Stimulated activated naive CD8-positive, alpha-beta T cell treated with anti-CD3 and anti-CD28 coated beads, Interleukin-15, Interleukin-2, amounts not matched to agents 100 ng/mL and 50 ng/mL, for 24 hours (primary cell): ENCODE measurements around the gene PRRX1.

ENCODE experiments used
- H3K27ac Mint-ChIP-seq: one replicate; pipeline ENCODE4 v1.8.0; 2021; ENCODE audit warnings: mild to moderate bottlenecking, mixed read lengths
- H3K27me3 Mint-ChIP-seq: one replicate; pipeline ENCODE4 v1.8.0; 2021; ENCODE audit warnings: mixed read lengths
- H3K36me3 Mint-ChIP-seq: one replicate; pipeline ENCODE4 v1.8.0; 2021; ENCODE audit warnings: low read depth, mixed read lengths
- H3K4me1 Mint-ChIP-seq: one replicate; pipeline ENCODE4 v1.8.0; 2021; ENCODE audit warnings: low read depth, mixed read lengths
- H3K4me3 Mint-ChIP-seq: one replicate; pipeline ENCODE4 v1.8.0; 2021; ENCODE audit warnings: mild to moderate bottlenecking, mixed read lengths
- H3K9me3 Mint-ChIP-seq: one replicate; pipeline ENCODE4 v1.8.0; 2021; ENCODE audit warnings: mixed read lengths

Gene PRRX1

GRCh38 chr1:170660871-170661645, 2.9 kb upstream of the PRRX1 start:
- Mint-ChIP-seq H3K27me3 (peaks cover 81% of the 10 kb centered on the region), H3K36me3 (no peaks in the 10 kb centered on the region), H3K4me3 (no peak overlapping the region), H3K4me1 (peaks cover 12% of the 10 kb centered on the region), H3K9me3 (no peaks in the 10 kb centered on the region), H3K27ac (no peak overlapping the region)

- H3K27ac Mint-ChIP-seq: no peak overlapping the region
- H3K9me3 Mint-ChIP-seq: no peaks in the 10 kb centered on the region
- H3K27me3 Mint-ChIP-seq: peaks cover 82% of the 10 kb centered on the region
- H3K36me3 Mint-ChIP-seq: no peaks in the 10 kb centered on the region
- no peak overlapping the region for H3K4me3 Mint-ChIP-seq
- peaks cover 14% of the 10 kb centered on the region for H3K4me1 Mint-ChIP-seq
These were observed 2.1 kb upstream of the PRRX1 start for GRCh38 chr1:170661646-170662411.

DNA sequence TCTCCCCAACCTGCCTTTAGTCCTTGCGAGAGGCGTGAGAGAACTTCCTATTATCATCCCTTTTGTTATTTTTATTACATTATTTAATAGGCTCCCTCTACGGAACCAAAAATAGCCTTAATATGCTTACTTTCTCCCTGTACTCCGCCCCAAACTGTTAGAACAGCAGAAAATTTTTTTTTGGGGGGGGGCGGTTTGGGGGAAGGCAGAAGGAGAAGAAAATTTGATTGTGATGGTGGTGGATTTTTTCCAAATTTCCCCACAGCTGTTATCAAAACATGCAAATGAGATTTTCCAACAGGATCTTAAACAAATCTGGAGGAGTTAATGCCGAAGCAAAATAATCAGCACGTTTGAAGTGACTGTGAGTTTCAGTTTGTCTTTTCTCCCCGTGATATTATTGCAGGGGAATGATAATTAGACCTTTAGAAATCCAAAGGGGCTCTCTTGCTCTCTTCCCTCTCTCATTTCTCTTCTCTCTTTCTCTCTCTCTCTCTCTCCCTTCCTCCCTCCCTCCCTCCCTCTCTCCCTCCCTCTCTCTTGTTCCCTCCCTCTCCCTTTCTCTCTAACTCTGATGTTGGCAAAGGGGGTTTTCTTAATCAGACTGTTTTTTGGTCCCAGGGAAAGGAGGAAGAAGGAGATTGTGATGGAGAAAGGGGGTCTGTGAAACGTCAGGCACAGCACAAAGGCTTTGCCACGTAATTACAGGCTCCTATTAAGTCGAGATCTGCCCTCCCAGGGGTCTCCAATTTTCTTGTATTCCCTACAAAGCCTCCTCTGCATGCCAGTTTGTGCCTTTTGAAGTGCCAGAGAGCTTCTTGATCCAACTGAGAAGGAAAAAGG, 1.1 kb upstream of the PRRX1 start:
- H3K36me3 Mint-ChIP-seq: no peaks in the 10 kb centered on the region
- H3K9me3 Mint-ChIP-seq: no peaks in the 10 kb centered on the region
- H3K4me3 Mint-ChIP-seq: no peak overlapping the region
- peaks cover 84% of the 10 kb centered on the region for H3K27me3 Mint-ChIP-seq
- H3K27ac Mint-ChIP-seq: no peak overlapping the region
- H3K4me1 Mint-ChIP-seq: peaks cover 17% of the 10 kb centered on the region

DNA sequence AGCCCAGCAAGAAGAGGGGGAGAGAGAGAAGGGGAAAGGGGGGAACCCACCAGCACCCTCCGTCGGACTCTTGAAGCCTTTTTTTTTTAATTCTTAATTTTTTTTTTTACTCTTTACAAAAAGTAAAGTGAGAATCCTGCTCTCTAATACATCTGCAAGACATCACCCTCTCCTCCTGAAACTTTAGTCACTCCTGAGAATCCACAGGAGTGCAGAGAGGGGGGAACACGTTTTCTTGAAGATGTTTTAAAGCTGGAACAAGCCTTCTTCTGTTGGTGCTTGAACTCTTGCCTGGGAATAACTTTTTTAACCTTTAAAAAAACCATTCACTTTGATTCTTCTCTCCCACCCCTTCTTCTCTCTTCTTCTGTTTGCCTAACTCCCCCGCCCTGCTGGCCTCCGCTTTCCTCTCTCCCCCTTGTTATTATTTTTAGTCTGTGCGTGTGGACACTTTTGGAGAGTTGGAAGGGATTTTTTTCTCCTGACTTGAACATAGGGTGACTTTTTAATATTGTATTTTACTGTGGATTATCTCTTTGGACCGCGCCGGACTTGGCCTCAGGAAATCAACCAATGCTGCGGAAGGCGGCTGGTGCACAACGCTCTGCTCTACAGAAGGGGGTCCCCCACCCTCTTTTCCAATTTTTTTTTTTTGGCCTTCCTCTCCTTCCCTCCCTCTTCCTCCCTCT, 383 bp upstream of the PRRX1 start:
- Mint-ChIP-seq H3K36me3 (no peaks in the 10 kb centered on the region), H3K27me3 (peaks cover 85% of the 10 kb centered on the region), H3K27ac (no peak overlapping the region), H3K4me1 (peaks cover 24% of the 10 kb centered on the region), H3K4me3 (no peak overlapping the region), H3K9me3 (no peaks in the 10 kb centered on the region)

DNA sequence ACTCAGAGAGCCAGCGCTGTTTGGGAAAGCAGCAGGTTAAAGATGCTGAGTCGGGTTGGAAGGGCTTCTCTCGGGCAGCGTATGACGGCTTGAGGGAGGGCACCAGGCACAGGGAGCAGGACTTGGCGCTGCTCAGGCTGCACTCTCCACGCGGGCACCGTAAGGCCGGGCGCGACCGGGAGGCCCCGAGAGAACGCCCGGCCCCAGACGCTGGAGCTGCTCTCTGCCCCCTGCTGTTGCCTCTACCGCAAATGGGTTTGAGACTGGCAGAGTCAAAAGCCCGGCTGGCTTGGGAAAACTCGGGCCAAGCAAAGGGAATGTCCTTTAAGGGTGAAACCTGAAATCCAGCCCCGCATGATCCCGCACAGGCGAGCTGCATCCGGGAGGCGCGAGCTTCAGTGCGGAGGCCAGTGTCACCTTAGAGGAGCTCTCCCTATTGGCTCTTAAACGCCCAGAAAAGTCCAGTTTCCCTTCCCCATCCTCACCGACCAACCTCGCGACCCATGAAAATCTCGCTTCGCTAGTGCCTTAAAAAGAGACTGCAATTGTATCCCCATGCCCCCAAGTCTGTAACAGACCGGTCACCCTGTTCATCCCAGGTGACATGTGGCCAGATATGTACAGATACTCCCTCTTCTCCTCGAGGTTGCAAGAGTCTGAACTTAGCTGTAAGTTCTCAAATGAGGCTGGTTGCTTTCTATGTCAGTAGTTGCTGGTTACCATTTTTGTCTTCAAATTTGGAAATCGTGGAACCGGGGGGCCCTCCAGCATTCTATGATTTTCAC, 1.1 kb downstream of the PRRX1 start:
- H3K9me3 Mint-ChIP-seq: no peaks in the 10 kb centered on the region
- H3K36me3 Mint-ChIP-seq: no peaks in the 10 kb centered on the region
- H3K27me3 Mint-ChIP-seq: peaks cover 83% of the 10 kb centered on the region
- no peak overlapping the region for H3K4me3 Mint-ChIP-seq
- H3K4me1 Mint-ChIP-seq: peaks cover 25% of the 10 kb centered on the region
- H3K27ac Mint-ChIP-seq: no peak overlapping the region

GRCh38 chr1:170665629-170666028, 1.7 kb downstream of the PRRX1 start:
- H3K9me3 Mint-ChIP-seq: no peaks in the 10 kb centered on the region
- no peaks in the 10 kb centered on the region for H3K36me3 Mint-ChIP-seq
- H3K4me3 Mint-ChIP-seq: no peak overlapping the region
- H3K27me3 Mint-ChIP-seq: peaks cover 83% of the 10 kb centered on the region
- H3K4me1 Mint-ChIP-seq: peaks cover 25% of the 10 kb centered on the region
- H3K27ac Mint-ChIP-seq: no peak overlapping the region

- Mint-ChIP-seq H3K27me3 (peaks cover 86% of the 10 kb centered on the region), H3K4me1 (peaks cover 20% of the 10 kb centered on the region), H3K36me3 (no peaks in the 10 kb centered on the region), H3K9me3 (no peaks in the 10 kb centered on the region), H3K27ac (no peak overlapping the region), H3K4me3 (no peak overlapping the region)
These were observed 2.8 kb downstream of the PRRX1 start for GRCh38 chr1:170666541-170667254.

GRCh38 chr1:170668209-170669106, 4.5 kb downstream of the PRRX1 start:
- Mint-ChIP-seq H3K4me1 (peaks cover 20% of the 10 kb centered on the region), H3K36me3 (no peaks in the 10 kb centered on the region), H3K27ac (no peak overlapping the region), H3K27me3 (peaks cover 93% of the 10 kb centered on the region), H3K4me3 (no peak overlapping the region), H3K9me3 (no peaks in the 10 kb centered on the region)

DNA sequence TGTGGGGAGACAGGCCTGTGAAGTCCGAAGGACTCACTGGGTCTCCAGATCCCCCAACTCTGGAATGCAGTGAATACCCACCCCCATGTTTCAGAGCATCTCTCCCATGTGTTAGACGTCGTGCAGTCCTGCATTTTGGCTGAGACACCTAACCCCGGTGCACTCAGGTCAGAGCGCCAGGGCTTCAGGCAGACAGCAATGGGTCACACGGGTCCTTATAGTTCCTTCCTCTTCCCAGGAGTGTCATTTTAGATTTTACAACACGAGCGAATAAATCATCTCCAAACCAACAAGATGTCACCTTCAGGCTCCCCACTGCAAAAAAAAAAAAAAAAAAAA, 5.1 kb downstream of the PRRX1 start:
- Mint-ChIP-seq H3K36me3 (no peaks in the 10 kb centered on the region), H3K4me1 (peaks cover 20% of the 10 kb centered on the region), H3K9me3 (no peaks in the 10 kb centered on the region), H3K27me3 (peaks cover 93% of the 10 kb centered on the region), H3K4me3 (no peak overlapping the region), H3K27ac (no peak overlapping the region)

GRCh38 chr1:170669586-170670530, 5.9 kb downstream of the PRRX1 start:
- peaks cover 13% of the 10 kb centered on the region for H3K4me1 Mint-ChIP-seq
- H3K36me3 Mint-ChIP-seq: no peaks in the 10 kb centered on the region
- no peak overlapping the region for H3K27ac Mint-ChIP-seq
- H3K27me3 Mint-ChIP-seq: peaks cover 95% of the 10 kb centered on the region
- no peaks in the 10 kb centered on the region for H3K9me3 Mint-ChIP-seq
- no peak overlapping the region for H3K4me3 Mint-ChIP-seq

GRCh38 chr1:170670802-170671628, 7.1 kb downstream of the PRRX1 start:
- no peak overlapping the region for H3K4me3 Mint-ChIP-seq
- no peaks in the 10 kb centered on the region for H3K36me3 Mint-ChIP-seq
- no peak overlapping the region for H3K27ac Mint-ChIP-seq
- peaks cover 84% of the 10 kb centered on the region for H3K27me3 Mint-ChIP-seq
- no peaks in the 10 kb centered on the region for H3K9me3 Mint-ChIP-seq
- H3K4me1 Mint-ChIP-seq: peaks cover 13% of the 10 kb centered on the region
